Trophoblast cell (in vitro differentiated cells and primary cell): ENCODE results near the gene FBXO2.

ENCODE experiments used
- DNase-seq, 2 donors: peaks; one replicate each; pipeline ENCODE4 v3.0.0-alpha.2; 2016
- H2AFZ ChIP-seq: 2 replicates; pipeline ENCODE4 v1.6.1; 2013; ENCODE audit warnings: low read length, moderate library complexity, mild to moderate bottlenecking; ENCODE audit not compliant: insufficient read depth, poor library complexity
- H2AK5ac ChIP-seq: 2 replicates; pipeline ENCODE4 v1.6.1; 2013; ENCODE audit warnings: mild to moderate bottlenecking, low read length
- H2BK120ac ChIP-seq: 2 replicates; pipeline ENCODE4 v1.6.1; 2013; ENCODE audit warnings: low read length, mild to moderate bottlenecking, moderate library complexity; ENCODE audit not compliant: insufficient read depth, poor library complexity
- H2BK12ac ChIP-seq: 2 replicates; pipeline ENCODE4 v1.6.1; 2013; ENCODE audit warnings: mild to moderate bottlenecking, low read length, moderate library complexity
- H2BK5ac ChIP-seq: 2 replicates; pipeline ENCODE4 v1.6.1; 2013; ENCODE audit warnings: low read length, low read depth, moderate library complexity, mild to moderate bottlenecking; ENCODE audit not compliant: poor library complexity
- H3K14ac ChIP-seq: 2 replicates; pipeline ENCODE4 v1.6.1; 2013; ENCODE audit warnings: mild to moderate bottlenecking, low read length
- H3K18ac ChIP-seq: 2 replicates; pipeline ENCODE4 v1.6.1; 2013; ENCODE audit warnings: mild to moderate bottlenecking, low read length
- H3K23ac ChIP-seq: 2 replicates; pipeline ENCODE4 v1.6.1; 2013; ENCODE audit warnings: low read length
- H3K27ac ChIP-seq: 2 replicates; pipeline ENCODE4 v1.5.1; 2013; ENCODE audit warnings: low read depth, mild to moderate bottlenecking, inconsistent platforms, low read length, moderate library complexity
- H3K27me3 ChIP-seq: 2 replicates; pipeline ENCODE4 v1.6.1; 2013; ENCODE audit warnings: inconsistent platforms, mild to moderate bottlenecking, low read length, moderate library complexity; ENCODE audit not compliant: insufficient read depth
- H3K36me3 ChIP-seq, 2 experiments: 1 replicate in 1 of 2; 2 replicates in 1 of 2; pipeline ENCODE4 v1.6.1; 2013; ENCODE audit warnings: low read length in 2 of 2, mild to moderate bottlenecking in 2 of 2, moderate library complexity in 1 of 2; ENCODE audit not compliant: insufficient read depth in 2 of 2, control insufficient read depth in 1 of 2
- H3K4ac ChIP-seq: 2 replicates; pipeline ENCODE4 v1.6.1; 2013; ENCODE audit warnings: low read depth, mild to moderate bottlenecking, low read length, moderate library complexity
- H3K4me1 ChIP-seq, 2 experiments: 1 replicate in 1 of 2; 2 replicates in 1 of 2; pipeline ENCODE4 v1.6.1; 2013; ENCODE audit warnings: low read length in 2 of 2, mild to moderate bottlenecking in 2 of 2, moderate library complexity in 1 of 2; ENCODE audit not compliant: insufficient read depth in 2 of 2, control insufficient read depth in 1 of 2
- H3K4me2 ChIP-seq: 2 replicates; pipeline ENCODE4 v1.6.1; 2013; ENCODE audit warnings: inconsistent platforms, mild to moderate bottlenecking, low read length, moderate library complexity
- H3K4me3 ChIP-seq: 2 replicates; pipeline ENCODE4 v1.5.1; 2013; ENCODE audit warnings: mild to moderate bottlenecking, low read depth, low read length, inconsistent platforms
- H3K79me1 ChIP-seq: one replicate; pipeline ENCODE4 v1.6.1; 2013; ENCODE audit warnings: low read length
- H3K79me2 ChIP-seq: 2 replicates; pipeline ENCODE4 v1.6.1; 2013; ENCODE audit warnings: low read length, mild to moderate bottlenecking; ENCODE audit not compliant: control insufficient read depth, insufficient read depth, poor library complexity
- H3K9ac ChIP-seq: 2 replicates; pipeline ENCODE4 v1.6.1; 2013; ENCODE audit warnings: mild to moderate bottlenecking, low read length
- H3K9me3 ChIP-seq: 2 replicates; pipeline ENCODE4 v1.6.1; 2013; ENCODE audit warnings: low read depth, mild to moderate bottlenecking, control low read depth, inconsistent platforms, low read length; ENCODE audit not compliant: insufficient read depth
- H4K12ac ChIP-seq: 2 replicates; pipeline ENCODE4 v1.6.1; 2013; ENCODE audit warnings: low read depth, mild to moderate bottlenecking, low read length, moderate library complexity
- H4K8ac ChIP-seq: 2 replicates; pipeline ENCODE4 v1.6.1; 2013; ENCODE audit warnings: low read depth, mild to moderate bottlenecking, low read length, moderate library complexity
- H4K91ac ChIP-seq: one replicate; pipeline ENCODE4 v1.6.1; 2013; ENCODE audit warnings: low read depth, mild to moderate bottlenecking, low read length, moderate library complexity
- WGBS: extraction: QIAGEN DNeasy Blood & Tissue Kit; methylation state at CpG from one replicate; pipeline ENCODE4 v1.1.7; 2013; ENCODE audit warnings: missing lambda C conversion rate; ENCODE audit not compliant: insufficient read length, insufficient coverage; ENCODE audit errors: extremely low coverage; 5-methylcytosine and 5-hydroxymethylcytosine counted together

FBXO2 gene

GRCh38 chr1:11701551-11701961 lies 47.3 kb upstream of the FBXO2 start:
- H2AFZ ChIP-seq, result no peak overlapping the region
- no peak overlapping the region for H2BK5ac ChIP-seq
- no peaks in the 10 kb centered on the region for H3K27me3 ChIP-seq
- H3K79me1 ChIP-seq, result no peaks in the 10 kb centered on the region
- no peak overlapping the region for H3K18ac ChIP-seq
- no peak overlapping the region for H3K23ac ChIP-seq
- no peak overlapping the region for H4K12ac ChIP-seq
- no peak overlapping the region for H3K4me2 ChIP-seq
- no peak overlapping the region for H3K4me3 ChIP-seq
- no peak for DNase-seq
- no peak overlapping the region for H3K27ac ChIP-seq
- no peak overlapping the region for H3K9ac ChIP-seq
- H3K36me3 ChIP-seq, result no peaks in the 10 kb centered on the region
- no peak overlapping the region for H4K91ac ChIP-seq
- no CpG with 5 or more reads among the region's 15 CpGs for WGBS
- no peak overlapping the region for H3K14ac ChIP-seq
- no peak overlapping the region for H2AK5ac ChIP-seq
- no peak overlapping the region for H4K8ac ChIP-seq
- H2BK120ac ChIP-seq, result no peak overlapping the region
- no peak overlapping the region for H2BK12ac ChIP-seq
- no peaks in the 10 kb centered on the region for H3K4me1 ChIP-seq
- H3K79me2 ChIP-seq, result no peaks in the 10 kb centered on the region
- peaks cover 6% of the 10 kb centered on the region for H3K9me3 ChIP-seq
- no peak overlapping the region for H3K4ac ChIP-seq

GRCh38 chr1:11700601-11701467 lies 46.6 kb upstream of the FBXO2 start:
- Histone ChIP-seq H3K9ac (no peak overlapping the region), H3K79me2 (no peaks in the 10 kb centered on the region), H3K27ac (no peak overlapping the region), H3K4me2 (no peak overlapping the region), H3K4me1 (no peaks in the 10 kb centered on the region), H3K4ac (no peak overlapping the region), H2AFZ (no peak overlapping the region), H3K27me3 (no peaks in the 10 kb centered on the region), H3K36me3 (no peaks in the 10 kb centered on the region), H2AK5ac (no peak overlapping the region), H4K8ac (no peak overlapping the region), H2BK12ac (no peak overlapping the region), H4K91ac (no peak overlapping the region), H3K79me1 (no peaks in the 10 kb centered on the region), H2BK5ac (no peak overlapping the region), H4K12ac (no peak overlapping the region), H3K4me3 (no peak overlapping the region), H3K14ac (no peak overlapping the region), H3K23ac (no peak overlapping the region), H3K18ac (no peak overlapping the region), H3K9me3 (peaks cover 6% of the 10 kb centered on the region), H2BK120ac (no peak overlapping the region)
- DNase-seq, result no peak
- WGBS, result no CpG with 5 or more reads among the region's 34 CpGs

- Histone ChIP-seq H2AFZ (no peak overlapping the region), H3K14ac (no peak overlapping the region), H3K4me3 (no peak overlapping the region), H3K27ac (no peak overlapping the region), H2AK5ac (no peak overlapping the region), H2BK5ac (no peak overlapping the region), H3K4ac (no peak overlapping the region), H3K23ac (no peak overlapping the region), H2BK12ac (no peak overlapping the region), H3K9me3 (peaks cover 6% of the 10 kb centered on the region), H4K8ac (no peak overlapping the region), H3K79me2 (no peaks in the 10 kb centered on the region), H3K4me1 (no peaks in the 10 kb centered on the region), H3K27me3 (peaks cover 6% of the 10 kb centered on the region), H3K4me2 (no peak overlapping the region), H3K18ac (no peak overlapping the region), H3K79me1 (no peaks in the 10 kb centered on the region), H3K9ac (no peak overlapping the region), H4K91ac (no peak overlapping the region), H3K36me3 (no peaks in the 10 kb centered on the region), H2BK120ac (no peak overlapping the region), H4K12ac (no peak overlapping the region)
- no CpG with 5 or more reads among the region's 5 CpGs for WGBS
- no peak for DNase-seq
These were observed 43.6 kb upstream of the FBXO2 start for GRCh38 chr1:11697893-11698210.

GRCh38 chr1:11697188-11697892 lies 43.1 kb upstream of the FBXO2 start:
- H3K9ac ChIP-seq, result no peak overlapping the region
- no peaks in the 10 kb centered on the region for H3K36me3 ChIP-seq
- no peak overlapping the region for H3K14ac ChIP-seq
- WGBS, result no CpG with 5 or more reads among the region's 8 CpGs
- no peak overlapping the region for H2BK120ac ChIP-seq
- H3K18ac ChIP-seq, result no peak overlapping the region
- H4K8ac ChIP-seq, result no peak overlapping the region
- H4K91ac ChIP-seq, result no peak overlapping the region
- DNase-seq, result no peak
- no peak overlapping the region for H3K23ac ChIP-seq
- no peak overlapping the region for H3K4ac ChIP-seq
- H3K27me3 ChIP-seq, result peaks cover 10% of the 10 kb centered on the region
- H3K79me1 ChIP-seq, result no peaks in the 10 kb centered on the region
- no peaks in the 10 kb centered on the region for H3K4me1 ChIP-seq
- no peaks in the 10 kb centered on the region for H3K79me2 ChIP-seq
- no peak overlapping the region for H2BK5ac ChIP-seq
- peaks cover 5% of the 10 kb centered on the region for H3K9me3 ChIP-seq
- H4K12ac ChIP-seq, result no peak overlapping the region
- no peak overlapping the region for H2AK5ac ChIP-seq
- H2AFZ ChIP-seq, result no peak overlapping the region
- no peak overlapping the region for H2BK12ac ChIP-seq
- no peak overlapping the region for H3K27ac ChIP-seq
- no peak overlapping the region for H3K4me2 ChIP-seq
- H3K4me3 ChIP-seq, result no peak overlapping the region
